ENCODE results near the gene ZNF274. TPM values are rescaled to one million over a fixed set of nuclear protein-coding genes. Genes with fewer than 3 reads are reported as not detected.
"Not testable (repeated sequence)": the region's sequence is repeated elsewhere in the genome, so short reads cannot be mapped to it uniquely, and the experiment has no call there.

ZNF274 gene
- polyA plus RNA-seq, 10 donors = 7.5 to 11.7 (median 9.7) TPM

- no peak for DNase-seq
Measured at GRCh38 chr19:58204566-58204965, 21.7 kb downstream of the ZNF274 start.

- DNase-seq = no peak
Measured at GRCh38 chr19:58209577-58209976, 26.7 kb downstream of the ZNF274 start.

GRCh38 chr19:58212336-58213074 lies 29.6 kb downstream of the ZNF274 start:
- DNase-seq = no peak

DNA sequence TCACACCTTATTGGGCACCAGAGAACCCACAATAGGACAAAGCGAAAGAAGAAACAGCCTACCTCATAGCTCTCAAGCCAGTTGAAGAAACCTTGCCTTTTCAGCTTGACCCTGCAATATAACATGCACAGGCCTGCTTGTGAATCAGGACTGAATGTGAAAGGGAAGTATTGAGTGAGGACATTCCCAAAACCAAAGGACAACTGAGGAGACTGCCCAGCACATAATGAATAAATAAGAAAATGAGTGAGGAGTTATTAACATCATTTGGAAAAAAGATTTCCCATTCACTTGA lies 30.2 kb downstream of the ZNF274 start:
- DNase-seq = no peak

GRCh38 chr19:58217069-58217481 lies 34.2 kb downstream of the ZNF274 start:
- DNase-seq = no peak

GRCh38 chr19:58217607-58218391 lies 34.9 kb downstream of the ZNF274 start:
- no peak for DNase-seq

DNA sequence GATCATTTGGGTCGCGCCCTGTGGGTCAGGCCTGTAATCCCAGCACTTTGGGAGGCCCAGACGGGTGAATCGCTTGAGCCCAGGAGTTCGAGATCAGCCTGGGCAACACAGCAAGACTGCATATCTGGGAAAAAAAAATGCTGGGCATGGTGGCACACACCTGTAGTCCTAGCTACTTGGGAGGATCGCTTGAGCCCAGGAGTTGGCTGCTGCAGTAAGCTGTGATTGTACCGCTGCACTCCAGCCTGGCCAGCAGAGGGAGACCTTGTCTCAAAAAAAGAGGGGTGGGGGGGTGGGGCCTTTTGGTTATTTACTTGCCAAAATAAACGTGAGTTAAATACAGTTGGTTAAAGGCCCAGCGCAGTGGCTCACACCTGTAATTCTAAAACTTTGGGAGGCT lies 36.0 kb downstream of the ZNF274 start:
- DNase-seq = no peak

DNA sequence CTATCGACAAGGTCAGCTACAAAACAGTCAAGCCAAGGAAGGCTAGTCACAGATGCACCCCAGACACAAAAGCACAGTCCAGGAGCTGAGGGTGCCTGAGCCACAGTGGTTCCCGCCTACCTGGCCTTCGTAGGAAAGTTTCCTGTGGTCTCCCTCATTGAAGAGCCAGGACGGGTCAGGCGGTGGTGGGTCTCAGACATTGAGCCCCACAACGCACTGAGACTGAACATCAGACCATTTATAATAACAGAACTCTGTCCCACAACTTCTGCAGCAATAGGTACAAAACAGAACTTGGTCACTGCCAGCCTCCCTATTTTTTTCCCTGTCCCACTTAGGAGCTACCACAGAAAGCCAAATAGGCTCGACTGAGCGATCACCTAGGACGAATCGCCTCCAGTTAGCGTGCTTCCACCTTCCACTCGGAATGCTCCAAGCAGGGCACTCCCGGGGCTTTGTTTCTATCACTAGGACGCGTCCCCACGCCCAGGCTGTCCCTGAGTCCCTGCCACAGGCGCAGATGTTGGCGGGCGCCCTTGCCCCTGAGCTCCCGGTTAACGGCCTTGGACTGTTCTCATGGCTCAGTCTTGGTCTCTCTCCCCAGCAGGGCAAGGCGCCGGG lies 45.2 kb downstream of the ZNF274 start:
- no peak for DNase-seq

GRCh38 chr19:58228585-58229254 lies 45.9 kb downstream of the ZNF274 start, which contains the start of gene ZNF544:
Gene ZNF544 (plus strand): TSS chr19:58228914. CDS start chr19:58244024, 15,110 bp downstream.
- peak; percentile 54 to 91 (median 65) for DNase-seq

DNA sequence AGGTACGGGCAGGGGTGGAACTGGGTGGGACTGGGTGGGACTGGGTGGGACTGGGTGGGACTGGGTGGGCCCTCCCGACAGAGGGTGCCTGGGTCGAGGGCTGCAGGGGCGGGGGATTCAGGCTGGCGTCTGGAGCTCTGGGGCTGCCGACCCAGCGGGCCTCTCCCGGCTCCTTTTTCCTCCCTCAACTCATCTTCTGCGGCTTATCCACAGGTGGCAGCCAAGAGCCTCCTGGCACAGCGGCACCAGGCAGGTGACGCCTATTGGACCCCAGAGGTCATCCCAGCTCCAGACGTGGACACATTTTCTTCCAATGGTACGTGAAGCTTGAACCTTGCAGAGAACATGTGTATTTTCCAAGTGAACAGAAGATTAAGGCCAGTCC lies 46.4 kb downstream of the ZNF274 start:
- DNase-seq = peak in 2 of 3 donors; percentile 22 to 45

GRCh38 chr19:58237324-58237723 lies 54.5 kb downstream of the ZNF274 start:
- DNase-seq = no peak

GRCh38 chr19:58243351-58243750 lies 60.5 kb downstream of the ZNF274 start:
- DNase-seq = no peak

DNA sequence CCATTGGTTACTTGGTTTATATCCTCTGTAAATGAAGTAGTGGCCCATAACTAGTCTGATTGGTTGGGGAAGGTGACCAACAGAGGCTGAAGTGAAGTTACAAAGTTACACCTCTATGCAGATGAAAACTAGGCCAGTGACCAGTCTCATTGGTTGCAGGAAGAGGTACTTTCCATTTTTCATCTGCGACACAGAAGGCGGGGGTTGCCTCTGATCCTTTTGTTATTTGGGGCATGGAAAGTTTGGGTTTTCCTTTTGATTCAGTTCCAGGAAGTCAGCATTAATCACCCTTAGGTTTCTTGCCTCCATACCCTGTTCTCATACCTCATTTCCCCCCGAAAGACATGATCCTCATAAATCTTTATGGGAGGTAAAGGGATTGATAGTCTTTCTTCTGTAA lies 66.0 kb downstream of the ZNF274 start:
- DNase-seq = no peak

GRCh38 chr19:58252102-58252685 lies 69.3 kb downstream of the ZNF274 start:
- DNase-seq = peak in 1 of 3 donors; percentile 26

DNA sequence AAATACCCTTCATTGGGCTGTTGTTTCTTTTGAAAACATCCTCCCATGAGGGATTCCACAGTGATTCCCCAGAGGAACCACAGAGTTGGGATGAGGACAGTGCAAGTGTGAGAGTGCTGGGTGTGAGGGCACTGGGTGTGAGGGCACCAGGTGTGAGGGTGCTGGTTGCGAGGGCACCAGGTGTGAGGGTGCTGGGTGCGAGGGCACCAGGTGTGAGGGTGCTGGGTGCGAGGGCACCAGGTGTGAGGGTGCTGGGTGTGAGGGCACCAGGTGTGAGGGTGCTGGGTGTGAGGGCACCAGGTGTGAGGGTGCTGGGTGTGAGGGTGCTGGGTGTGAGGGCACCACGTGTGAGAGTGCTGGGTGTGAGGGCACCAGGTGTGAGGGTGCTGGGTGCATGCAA lies 75.4 kb downstream of the ZNF274 start:
- not testable (repeated sequence) for DNase-seq

- no peak for DNase-seq
Measured at GRCh38 chr19:58261600-58261967, 78.7 kb downstream of the ZNF274 start.

DNA sequence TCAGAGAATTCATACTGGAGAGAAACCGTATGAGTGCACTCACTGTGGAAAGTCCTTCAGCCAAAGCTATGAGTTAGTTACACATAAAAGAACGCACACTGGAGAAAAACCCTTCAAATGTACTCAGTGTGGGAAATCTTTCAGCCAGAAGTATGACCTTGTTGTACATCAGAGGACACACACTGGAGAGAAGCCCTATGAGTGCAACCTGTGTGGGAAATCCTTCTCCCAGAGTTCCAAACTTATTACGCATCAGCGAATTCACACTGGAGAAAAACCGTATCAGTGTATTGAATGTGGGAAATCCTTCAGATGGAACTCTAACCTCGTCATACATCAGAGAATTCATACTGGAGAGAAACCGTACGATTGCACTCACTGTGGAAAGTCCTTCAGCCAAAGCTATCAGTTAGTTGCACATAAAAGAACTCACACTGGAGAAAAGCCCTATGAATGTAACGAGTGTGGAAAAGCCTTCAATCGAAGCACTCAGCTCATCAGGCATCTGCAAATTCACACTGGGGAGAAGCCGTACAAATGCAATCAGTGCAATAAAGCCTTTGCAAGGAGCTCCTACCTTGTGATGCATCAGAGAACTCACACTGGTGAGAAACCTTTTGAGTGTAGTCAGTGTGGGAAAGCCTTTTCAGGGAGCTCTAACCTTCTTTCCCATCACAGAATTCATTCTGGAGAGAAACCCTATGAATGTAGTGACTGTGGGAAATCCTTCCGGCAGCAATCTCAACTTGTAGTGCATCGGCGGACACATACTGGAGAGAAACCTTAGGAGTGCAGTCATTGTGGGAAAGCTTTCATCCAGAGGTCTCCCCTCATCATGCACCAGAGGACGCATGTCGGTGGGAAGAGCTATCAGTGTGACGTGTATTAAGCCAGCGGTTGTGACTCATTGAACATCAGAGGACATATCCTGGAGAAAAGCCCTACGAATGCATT lies 79.4 kb downstream of the ZNF274 start:
- DNase-seq = no peak

DNA sequence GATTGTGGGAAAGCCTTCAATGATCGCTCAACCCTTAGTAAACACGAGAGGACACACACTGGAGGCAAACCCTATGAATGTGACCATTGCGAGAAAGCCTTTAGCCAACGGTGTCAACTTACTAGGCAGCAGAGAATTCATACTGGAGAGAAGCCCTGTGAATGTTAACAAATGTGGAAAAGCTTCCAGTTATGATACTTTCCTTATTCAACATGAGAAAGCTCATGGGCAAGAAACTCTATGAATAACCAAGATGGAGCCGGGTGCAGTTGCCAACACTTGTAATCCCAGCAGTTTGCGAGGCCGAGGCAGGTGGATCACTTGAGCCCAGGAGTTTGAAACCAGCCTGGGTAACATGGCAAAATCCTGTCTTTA lies 80.0 kb downstream of the ZNF274 start:
- DNase-seq = no peak
